Activated T-cell treated with anti-CD3 and anti-CD28 coated beads for 24 hours (primary cell): ENCODE results near the gene NFATC2.
"Not testable (repeated sequence)": the region's sequence is repeated elsewhere in the genome, so short reads cannot be mapped to it uniquely, and the experiment has no call there.

Source experiments
- DNase-seq: peaks from one replicate; pipeline ENCODE4 v3.0.0-alpha.2; 2020; ENCODE audit warnings: low read depth

NFATC2 gene

DNA sequence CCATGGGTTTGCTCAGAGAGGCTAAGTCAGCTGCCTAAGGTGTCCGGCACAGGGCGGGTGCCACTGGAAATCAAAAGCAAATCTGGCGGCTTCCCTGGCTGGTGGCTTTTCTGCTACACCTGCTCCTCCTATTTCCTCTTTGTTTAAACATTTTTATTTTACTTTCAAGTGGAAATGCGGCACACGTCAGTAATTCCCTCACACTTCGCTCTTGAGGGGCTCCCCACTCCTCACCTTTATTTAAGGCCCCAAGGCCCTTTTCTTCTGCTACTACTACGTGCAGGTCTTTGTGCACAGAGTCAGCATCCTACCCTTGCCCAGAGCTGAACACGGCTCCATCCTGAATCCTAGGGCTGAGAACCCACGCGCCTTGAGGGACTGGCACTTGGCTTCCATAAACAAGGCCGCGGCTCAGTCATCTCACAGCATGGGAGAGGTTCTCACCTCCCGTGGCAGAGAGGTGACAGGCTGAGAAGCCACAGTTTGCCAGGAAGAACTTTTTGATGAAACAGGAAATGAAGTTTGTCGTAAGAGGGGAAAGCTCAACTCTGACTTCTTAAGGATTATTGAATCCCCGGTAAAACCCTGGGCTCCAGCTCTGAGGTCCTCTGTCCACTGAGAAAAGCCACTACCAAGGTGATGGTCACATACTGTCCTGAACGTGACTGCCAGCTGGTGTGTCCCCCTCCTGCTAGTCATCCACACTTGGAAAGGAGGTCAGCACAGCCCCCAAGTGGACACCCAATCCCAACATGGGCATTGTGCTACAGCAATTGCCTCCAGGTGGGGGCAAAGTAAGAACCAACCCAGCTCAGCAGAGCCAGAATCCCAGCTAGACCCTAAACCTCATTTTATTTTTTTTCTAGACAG lies 48.0 kb downstream of the NFATC2 start:
- DNase-seq, result peak; percentile 32

DNA sequence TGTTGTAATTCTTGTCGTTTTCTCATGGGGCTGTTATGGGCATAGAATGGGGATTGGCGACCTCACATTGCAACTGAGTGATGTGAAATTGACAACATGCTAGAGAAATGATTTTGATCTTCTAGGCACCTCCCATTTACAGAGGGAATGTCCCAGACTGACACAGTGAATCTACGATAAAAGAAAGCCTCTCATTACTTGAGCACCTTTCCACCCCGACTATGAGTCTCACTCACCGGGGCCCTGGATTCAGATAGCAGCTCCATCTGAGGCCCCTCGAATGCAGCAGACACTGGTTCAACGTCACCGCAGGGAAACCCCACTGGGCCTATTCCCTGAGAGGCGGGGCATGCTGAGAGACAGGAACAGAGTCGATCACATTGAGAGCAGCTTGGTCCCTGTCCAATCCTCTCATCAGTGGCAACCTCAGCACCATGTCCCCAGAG lies 49.1 kb downstream of the NFATC2 start:
- peak; percentile 30 for DNase-seq

DNA sequence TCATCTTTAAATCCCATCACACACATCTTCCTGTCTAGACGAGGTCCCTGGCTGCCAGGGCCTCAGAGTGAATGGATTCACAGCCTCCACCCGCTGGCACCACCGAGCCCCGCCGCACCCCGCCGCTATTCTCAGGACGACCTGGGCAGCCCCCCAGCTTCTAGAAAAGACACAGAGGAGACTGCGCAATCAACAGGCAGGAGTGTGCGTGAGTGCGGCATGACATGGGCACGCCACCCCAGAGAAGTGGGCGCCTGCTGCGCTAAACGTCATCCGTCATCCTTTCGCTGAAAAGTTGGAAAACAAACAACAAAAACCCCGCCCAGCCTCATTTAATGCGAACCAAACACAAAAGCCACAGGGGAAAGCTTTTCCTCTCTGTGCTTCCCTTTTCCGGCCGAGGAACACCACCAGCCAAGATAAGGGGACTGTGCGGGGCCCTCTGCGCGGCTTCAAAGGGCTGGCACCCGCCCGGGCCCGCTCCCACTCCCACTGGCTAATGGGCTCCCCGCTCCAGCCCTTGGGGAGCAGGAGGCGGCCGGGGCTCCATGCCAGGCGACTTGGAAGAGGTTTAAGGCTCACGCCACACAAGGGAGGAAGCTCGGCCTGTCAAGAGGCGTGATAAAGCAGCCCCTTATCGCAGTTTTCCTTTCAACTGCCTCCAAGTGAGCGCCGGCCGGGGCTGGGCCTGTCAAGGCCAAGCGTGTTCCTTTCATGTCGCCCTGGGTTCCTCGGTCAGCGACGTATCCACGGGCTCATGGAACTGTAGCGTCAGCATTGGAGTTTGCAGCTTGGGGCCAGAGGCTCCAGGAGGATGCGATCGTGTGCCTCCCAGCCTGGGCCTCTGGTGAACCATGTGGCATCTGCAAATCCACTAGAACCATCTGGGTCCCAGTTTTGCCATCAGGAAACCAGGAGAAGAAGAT lies 50.1 kb downstream of the NFATC2 start:
- no peak for DNase-seq

DNA sequence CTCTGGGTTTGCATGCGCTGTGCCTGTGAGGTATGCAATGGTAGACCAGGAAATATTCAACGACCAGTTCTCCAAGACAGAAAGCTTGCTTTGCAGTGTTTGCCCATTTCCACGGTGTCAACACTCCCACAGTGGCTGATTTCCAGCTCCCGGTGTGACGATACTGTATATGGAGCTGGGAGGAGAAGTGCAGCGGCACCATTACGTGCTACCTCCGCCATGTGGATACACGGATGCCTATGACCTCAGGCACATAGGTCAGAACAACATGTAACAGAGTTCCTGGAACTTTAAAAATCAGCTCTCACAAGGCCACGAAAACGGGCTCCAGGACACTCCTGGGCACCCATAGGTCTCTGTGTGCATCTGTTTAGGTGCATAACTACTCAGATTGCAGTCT lies 51.1 kb downstream of the NFATC2 start:
- no peak for DNase-seq

DNA sequence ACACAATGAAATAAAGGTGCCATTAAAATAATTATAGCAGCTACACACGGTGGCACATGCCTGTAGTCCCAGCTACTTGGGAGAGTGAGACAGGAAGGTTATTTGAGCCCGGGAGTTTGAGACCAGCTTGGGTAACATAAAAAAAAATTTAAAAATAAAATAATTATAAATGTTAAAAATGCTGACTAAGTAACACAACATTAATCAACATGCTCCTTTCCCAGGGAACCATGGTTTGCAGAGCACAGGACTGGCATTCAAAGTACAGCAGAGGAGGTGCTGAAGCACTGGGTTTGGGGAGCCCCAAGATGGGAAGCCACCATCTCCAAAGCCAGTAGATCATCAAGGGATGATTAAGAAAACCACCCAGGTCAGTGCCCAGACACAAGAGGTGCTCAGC lies 51.9 kb downstream of the NFATC2 start:
- no peak for DNase-seq

DNA sequence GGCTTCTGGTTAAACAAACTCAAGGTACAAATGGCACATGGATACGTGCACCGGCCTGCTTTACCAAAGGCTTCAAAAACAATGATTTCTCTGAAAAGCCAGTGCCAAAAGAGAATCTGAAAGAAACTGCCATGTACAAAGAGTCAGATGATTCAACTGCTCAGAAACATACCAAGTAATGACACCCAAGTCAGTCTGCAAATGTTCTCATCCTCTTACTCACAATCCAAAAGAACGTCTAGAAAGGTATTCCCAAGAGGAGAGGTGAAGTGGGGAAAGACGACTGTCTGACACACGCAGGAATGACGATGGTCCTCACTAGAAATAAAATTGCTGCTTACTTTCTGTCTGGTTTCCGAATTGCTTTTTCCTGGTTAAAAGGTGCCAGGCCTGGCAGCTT lies 52.9 kb downstream of the NFATC2 start:
- no peak for DNase-seq

DNA sequence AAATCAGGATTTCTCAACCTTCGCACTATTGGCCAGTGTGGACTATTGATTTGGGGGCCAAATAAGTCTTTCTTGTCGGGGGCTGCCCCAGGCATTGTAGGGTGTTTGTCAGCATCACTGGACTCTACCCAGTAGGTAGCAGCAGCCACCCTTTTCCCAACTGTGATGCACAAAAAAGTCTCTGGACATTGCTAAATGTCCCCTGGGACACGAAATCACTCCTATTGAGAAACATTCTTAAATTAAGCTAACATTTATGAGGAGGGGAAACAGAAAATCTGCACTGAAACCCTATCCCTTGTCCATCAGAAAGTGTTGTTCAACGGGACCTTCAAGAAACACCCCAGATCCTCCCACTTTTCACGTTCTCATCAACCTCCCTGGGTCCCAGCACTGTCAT lies 54.2 kb downstream of the NFATC2 start:
- DNase-seq, result no peak

DNA sequence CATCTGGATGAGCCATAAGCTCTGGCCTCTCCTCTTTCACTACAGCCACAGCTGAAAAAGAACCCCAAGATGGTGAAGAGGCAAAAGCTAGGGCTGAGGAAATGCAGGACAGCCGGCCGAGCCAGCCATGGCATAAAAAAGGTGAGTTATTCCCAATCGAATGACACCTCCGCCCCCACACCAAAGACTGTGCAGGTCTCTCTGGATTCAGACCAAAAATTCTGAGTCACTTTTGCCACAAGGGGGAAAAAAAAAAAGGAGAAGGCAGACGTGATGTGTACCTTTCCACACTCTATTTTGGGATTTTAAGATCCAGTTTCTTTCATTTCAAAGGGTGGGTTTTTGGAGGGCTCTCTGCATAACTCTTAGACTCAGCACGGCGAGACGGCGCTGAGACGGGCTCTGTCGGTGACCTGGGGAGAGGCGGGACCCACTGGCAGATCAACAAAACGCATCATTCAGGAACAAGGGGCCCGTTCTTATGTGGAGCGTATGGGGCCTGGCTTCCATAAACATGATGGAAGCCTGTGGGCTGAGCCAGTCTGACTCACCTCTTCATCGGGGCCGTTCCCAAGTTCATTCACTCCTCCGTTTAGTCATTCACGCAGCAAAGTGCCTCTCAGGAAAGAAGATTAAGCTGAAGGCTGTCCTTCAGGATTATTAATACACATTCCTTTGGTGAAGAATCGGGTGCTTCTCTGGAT lies 54.8 kb downstream of the NFATC2 start:
- no peak for DNase-seq

DNA sequence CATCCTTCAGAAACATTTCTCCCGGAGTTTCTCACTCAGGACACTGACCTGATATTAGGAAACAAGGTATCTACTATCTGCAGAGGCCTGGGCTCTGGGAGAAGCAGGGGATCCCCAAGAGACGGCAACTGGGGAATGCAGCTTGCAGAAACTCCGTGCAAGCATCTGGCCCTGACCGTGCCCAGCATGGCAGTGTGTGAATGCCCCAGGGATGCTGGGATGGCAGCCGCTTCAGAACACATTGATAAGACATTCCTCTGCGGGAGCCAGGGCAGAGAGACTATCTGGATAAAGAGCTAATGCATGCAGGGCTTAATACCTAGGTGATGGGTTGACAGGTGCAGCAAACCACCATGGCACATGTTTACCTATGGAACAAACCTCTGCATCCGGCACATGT lies 55.4 kb downstream of the NFATC2 start:
- no peak for DNase-seq

DNA sequence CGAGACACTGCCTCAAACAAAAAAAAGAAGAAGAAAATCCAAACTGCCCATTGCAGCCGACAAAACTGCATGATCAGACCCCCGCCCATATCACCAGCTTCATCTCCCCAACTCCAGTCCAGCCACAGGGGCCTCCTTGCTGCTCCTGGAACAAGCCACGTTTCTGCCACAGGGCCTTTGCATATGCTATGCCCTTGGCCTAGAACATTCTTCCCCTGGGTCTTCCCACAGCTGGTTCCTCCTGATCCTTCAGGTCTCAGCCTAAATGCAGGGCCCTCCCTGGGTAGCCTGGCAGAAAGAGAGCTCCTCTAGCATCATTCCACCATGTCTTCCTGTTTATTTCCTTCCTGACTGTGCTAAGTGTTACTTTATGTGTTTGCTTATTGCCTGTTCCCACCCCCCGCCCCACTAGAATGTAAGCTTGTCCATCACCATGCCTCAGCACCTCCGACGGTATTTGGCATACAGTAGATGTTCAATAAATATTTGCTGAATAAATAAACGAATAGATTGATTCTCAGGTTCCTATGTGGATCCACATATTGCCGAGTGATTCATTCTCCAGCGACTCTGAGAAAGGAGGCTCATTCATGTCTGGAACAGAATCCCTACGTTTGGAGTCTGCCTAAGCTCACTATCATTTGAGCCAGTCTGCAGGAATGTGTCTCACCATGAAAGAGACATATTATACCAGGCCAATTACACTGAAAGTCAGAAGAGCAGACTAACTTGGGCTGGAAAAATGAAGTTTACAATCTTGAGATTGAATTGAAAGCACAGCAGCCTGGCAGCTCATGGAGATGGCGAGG lies 56.1 kb downstream of the NFATC2 start:
- no peak for DNase-seq

DNA sequence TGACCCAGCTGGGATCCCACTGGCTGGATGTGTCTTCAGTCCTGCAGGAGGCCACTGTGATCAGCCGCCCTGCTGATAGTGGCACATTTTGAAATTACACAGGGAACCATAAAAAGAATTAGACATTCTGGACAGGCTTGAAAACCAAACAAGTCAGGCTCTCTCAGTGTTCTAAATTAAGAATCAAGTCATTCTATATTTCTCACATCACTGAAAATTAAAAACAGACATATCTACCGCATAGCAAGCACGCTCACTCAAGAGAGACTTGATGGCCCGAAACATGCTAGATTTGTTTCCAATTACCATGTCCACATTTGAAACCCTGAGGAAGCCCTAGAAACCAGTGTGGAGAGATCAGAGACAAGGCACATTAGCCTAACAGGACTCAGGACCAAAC lies 57.7 kb downstream of the NFATC2 start:
- no peak for DNase-seq

DNA sequence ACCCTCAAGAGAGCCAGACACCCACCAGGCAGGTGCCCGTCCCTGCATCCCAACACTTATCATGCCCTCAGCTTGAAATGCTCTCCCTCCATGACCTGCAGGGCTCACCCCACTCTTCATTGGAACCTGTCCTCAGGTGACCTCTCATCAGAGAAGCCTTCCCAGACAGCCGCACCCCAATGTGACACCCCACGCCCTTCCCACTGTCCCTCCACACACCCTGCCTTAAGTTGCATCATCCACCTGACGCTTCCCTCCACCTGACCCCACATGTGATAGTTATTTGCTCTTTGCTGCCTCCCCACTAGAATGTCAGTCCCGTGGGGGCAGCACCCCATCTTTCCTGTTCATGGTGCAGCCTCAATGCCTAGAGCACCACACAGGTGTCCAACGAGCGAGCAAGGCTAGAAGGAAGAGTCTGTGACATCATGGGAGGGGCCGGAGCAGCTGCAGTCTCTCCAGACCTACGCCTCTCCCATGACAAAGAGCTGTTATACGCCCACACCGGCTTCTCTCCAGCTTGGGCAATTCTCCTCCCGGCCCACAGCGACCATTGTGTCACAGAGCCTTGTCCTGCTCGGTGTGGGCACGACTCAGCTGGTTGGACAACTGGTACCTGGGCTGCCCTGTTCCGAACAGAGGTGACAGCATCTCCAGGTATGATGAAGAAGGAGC lies 58.2 kb downstream of the NFATC2 start:
- DNase-seq, result no peak

DNA sequence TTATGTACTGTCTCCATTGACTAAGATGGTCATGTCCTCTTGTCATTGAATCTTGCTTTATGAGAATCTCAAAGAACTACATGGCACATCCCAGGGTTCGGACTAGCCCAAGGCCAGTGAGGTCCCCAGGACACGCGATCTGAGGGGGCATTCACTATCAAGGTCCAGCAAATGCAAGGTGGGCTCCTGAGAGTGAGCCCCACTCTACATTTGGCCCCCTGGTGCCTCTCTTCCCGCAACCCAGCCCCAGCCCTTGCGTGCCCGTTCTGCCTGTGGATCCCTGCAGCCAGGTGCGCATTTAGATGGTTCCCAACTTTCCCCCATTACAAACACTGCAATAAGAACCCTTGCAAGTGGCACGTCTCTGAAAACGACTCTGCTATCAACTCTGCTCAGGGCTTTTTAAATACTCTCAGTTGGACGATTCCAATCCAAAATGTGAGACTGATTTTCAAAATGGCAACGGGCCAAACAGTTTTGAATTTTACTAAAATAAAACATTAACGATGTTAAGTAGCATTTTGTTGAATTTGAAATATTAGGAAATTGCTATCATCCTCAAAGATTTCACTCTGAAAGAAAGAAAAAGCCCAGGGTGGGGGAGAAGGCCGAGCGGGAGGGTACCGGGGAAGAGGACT lies 59.6 kb downstream of the NFATC2 start:
- DNase-seq, result no peak

DNA sequence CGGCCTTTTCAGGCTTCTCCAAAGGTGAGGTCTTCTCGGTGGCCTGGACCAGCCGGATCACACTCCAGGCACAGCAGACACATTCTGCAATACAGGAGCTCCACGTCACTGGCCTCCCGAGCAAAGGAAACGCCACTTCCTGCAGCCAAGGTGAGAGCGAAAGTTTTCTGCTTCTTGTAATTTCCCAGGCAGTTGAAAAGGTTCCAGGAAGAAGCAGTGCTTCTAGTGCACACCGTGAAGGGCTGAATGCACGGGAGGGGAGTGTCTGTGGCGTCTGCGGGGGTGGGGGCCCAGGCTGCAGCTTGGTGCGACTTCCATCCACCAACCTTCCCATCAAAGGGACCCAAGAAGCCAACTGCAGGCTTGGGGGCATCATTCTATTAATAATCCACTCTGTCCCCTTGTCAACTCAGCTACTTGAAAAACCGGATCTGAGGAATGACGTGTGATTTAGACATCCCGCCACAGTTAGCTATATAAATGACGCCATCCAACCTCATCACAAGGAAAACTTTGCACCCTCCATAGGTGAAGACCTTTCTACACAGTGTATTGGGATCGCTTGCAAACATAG lies 61.1 kb downstream of the NFATC2 start:
- DNase-seq, result peak; percentile 42

DNA sequence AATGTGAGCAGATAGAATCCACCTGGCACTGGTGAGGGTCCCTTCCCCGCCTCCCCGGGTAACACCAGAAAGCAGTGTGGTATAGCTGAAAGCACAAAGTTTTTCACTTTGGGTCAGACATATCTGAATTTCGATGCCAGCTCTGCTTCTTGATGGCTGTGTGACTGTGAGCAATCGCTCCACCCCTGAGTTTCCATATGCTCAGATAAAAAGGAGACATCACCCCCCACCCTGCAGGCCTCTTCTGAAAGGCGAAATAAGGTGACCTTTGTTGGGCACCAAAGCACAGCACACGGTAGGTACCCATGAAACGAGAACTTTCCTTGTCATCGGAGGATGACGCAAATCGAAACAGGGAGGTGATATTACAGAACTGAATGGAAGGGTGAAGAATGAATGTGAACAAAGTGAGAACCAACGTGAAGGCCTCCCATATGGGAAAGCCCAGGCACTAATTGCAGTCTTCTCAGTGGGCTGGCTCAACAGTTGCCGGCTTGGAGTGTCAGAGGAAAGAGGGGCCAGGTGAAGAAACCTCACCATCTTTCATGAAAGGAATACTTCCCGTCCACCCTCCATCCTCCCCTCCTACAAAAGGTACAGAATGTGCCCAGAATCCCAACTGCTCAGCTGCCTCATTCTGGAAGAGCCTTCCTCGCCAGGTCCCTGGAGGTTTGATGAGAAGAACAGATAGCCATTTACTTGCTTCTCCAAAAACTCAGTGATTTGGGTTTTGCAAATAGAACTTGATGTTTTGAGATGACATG lies 61.8 kb downstream of the NFATC2 start:
- peak; percentile 73 for DNase-seq

DNA sequence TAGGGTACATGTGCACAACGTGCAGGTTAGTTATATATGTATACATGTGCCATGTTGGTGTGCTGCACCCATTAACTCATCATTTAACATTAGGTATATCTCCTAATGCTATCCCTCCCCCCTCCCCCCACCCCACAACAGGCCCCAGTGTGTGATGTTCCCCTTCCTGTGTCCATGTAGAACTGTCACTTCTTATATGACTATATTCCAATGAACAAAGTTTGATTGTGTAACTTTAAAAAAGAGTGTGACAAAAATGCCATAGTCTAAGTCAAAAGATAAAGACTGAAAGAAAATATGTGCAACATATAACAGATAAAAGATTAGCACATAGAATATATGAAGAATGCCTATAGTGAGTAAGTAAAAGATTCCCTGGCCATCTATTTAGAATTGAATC lies 66.4 kb downstream of the NFATC2 start:
- not testable (repeated sequence) for DNase-seq

DNA sequence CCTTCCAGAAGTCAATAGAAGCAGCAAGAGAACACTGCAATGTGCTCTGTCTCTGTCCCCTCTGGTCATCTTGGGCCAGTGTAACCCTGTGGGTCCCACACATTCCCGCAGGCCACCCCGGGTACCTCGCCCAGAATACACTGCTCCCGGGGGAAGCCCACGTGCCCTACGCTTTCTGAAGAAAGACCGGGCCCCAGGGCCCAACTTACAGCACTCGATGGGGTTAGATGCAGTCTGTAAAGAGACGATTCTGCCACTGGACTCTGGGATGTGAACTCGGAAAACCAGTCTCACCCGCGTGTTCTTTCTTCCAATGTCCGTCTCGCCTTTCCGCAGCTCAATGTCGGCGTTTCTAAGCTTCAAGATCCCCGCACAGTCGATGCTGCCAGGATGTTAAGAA lies 68.7 kb downstream of the NFATC2 start:
- no peak for DNase-seq

DNA sequence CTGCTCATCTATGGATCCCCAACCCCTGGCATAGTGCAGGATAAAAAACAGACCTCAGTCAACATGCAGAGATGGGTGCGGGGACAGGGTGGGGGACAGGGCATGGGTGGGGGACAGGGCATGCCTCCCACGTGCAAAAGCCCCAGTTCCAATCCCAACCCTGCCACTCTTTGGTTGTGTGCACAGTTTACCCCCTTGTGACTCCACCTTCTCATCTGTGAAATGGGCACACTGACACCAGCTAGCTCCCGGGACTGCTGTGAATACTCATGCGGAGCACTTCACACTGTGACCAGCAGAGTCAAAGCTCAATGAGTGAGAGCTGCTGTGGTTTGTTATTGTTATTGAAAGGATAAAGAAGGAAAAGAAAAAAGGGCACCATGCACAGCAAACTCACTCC lies 69.3 kb downstream of the NFATC2 start:
- DNase-seq, result no peak

DNA sequence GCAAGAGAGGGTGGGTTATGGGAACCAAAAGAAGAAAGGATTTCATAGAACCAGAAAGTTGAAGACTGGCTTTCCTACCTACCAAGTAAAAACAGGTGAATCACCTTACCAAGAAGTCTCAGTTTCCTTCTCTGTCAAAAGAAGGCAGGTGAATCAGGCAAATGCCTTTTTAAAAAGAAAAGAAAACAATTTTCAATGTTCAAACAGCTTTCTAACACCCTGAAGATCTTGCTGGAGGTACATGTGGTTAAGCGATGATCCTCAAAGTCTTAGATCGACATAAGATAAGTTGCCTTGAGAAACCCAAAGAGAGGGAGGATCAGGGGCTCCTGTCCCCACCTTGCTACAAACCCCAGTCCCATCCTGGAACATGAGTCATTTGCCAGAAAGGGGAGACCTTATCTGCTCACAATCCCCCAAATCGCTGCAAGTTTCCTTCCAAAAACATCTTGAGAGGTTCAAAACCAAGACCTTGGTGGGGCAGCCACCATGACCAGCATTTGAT lies 71.6 kb downstream of the NFATC2 start:
- DNase-seq, result peak; percentile 34
